Activated CD8-positive, alpha-beta memory T cell treated with anti-CD3 and anti-CD28 coated beads, Interleukin-2, amount 50 U/mL, for 1 hour (primary cell): ENCODE measurements around the gene CCNK.

Experiments used
- DNase-seq: peaks from one replicate; pipeline ENCODE4 v3.0.0-alpha.2; 2020; ENCODE audit errors: extremely low read depth

Gene CCNK

DNA sequence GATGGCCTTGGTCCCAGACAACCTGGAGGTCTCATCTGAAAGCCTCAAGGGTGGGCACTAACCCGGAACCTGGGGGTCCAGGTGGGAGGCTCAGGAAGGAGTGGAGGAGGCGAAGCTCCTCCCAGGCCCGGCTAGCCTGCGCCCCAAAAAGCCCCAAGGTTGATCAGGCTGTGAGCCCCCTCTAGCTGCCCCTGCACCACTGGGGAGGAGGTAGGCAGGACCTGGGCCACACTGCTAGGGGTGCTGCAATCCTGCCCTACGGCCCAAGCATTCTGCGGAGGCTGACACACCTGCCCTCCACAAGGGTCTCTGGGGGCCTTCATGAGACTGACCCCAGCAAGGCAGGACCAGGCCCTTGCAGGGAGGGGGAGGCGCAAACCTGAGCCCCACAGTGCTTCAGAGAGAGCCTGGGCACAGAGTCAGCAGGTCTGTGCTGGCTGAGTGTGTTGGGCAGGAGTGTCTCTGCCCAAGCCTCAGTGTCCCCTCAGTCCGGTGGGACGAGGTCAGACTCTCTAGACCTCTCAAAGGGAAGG, 70.9 kb downstream of the CCNK start:
- DNase-seq = no peak

DNA sequence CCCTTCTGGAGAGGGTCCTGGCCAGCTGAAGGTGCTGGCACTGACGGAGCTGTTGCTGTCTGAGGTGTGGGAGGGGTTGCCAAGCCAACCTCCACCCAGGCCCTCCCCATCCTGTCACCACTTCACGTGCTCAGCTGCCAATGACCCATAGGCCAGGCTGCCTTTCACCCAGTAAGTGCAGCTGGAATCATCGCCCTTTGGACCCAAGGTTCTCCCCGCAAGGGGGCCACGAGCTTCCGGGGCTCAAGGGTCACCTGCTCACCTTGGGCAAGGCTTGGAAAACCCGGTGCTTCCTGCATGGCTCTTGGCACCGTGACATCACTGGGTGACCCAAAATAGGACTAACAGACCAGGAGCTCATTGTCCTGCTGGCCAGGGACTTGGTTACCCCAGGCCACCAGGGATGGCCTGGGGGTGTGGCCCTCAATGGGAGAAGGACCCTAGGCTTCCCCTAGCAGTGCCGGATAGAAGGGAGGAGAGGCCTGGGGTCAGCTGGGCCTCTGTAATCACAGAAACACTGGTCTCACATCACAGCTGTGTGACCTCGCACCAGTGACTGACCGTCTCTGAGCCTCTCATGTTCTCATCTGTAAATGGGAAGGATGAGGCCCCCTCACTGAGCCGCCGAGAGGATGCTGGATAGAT, 71.5 kb downstream of the CCNK start:
- DNase-seq = no peak

DNA sequence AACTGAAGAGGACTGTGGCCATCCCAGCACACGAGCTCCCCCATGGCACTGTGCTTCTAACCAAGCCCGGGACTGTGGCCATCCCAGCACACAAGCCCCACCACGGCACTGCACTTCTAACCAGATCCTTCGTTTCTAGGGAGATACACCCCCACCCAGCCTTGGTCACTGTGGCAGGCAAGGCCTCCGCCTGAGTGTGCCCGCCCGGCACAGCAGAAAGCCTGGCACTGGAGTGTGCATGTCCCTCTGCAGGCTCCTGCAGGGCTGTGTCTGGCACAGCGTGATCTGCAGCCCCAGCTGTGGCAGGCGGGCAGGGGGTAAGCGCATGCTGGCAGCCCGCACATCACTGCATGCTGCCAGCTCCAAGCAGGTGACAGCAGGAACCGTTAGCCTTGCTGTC, 73.0 kb downstream of the CCNK start:
- DNase-seq = no peak

DNA sequence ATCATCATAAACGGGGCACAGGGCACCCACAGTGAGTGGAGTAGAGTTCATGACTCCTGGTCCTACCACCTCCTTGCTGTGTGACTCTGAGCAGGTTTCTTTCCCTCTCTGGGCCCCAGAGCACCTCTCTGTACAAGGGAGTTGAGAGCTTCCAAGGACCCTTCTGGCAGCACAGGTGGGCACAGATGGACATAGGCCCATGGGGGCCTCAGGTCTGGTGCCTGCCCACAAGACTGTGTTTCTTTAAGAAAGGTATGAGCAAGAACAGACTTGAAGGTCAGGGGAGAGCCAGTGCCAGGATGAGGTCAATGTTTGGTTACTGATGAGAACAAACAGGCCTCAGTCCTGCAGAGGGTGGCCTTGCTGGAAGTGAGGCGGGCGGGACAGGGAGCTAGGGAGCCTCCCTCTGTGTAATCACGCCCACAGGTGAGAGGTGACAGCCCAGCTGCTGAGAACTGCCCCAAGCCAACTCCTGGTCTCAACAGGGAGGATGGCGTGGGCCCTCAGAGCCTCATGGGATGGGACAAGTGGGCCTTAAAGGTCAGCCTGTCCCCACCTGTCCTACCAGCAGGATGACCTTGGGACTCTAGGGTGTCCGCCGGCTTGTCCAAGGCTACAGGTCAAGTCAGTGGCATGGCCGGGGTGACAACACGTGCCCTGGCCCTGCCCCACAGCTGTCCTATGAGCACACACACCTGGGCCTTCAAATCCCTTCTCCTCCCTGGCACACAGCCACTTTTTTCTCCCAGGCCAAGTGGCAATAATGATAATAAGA, 73.7 kb downstream of the CCNK start:
- no peak for DNase-seq

DNA sequence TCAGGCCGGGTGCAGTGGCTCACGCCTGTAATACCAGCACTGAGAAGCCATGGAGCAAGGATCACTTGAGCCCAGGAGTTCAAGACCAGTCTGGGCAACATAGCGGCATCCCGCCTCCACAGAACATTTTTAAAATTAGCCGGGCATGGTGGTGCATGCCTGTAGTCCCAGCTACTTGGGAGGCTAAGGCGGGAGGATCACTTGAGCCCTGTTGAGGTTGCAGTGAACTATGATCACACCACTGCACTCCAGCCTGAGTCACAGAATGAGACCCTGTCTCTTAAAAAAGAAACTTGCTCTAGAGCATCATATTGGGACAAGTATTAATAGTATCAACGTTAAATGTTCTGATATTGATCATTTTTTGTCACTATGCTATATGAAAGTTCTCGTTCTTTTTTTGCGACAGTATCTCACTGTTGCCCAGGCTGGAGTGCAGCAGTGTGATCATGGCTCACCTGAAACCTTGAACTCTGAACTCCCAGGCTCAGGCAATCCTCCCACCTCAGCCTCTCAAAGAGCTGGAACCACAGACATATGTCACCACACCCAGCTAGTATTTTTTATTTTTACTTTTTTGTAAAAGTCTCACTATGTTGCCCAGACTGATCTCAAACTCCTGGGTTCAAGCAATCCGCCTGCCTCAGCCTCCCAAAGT, 75.1 kb downstream of the CCNK start:
- DNase-seq = no peak

DNA sequence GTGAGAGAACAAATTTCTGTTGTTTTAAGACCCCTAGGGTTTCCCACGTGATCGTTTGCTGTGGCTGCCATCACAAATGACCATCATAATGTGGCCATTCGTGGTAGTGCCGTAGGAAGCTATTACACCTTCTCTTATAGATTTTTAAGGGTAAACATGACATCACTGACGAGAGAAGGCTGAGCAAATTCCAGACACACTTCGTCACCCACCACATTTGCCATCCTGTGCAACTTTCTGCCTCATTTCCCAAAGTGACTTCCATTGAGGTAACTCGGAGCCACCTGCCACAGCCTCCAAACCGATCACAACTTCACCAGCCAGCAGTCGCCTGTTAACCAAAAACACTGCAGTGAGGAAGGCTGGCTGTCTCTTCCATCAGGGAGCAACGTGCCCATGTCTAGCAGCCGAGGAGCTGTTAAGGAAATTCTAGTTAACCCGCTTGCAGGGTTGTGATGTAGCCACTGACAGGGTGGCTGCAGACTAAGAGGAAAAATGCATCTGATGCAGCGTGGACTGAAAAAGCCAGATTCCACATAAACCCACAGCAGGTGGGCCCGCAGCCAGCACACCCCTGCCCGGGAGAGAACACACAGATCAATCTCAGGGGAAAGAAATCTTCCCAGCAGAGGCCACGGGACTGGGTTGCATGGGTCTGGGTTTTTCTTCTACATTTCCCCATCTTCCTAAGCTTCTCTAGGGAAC, 78.2 kb downstream of the CCNK start:
- no peak for DNase-seq

DNA sequence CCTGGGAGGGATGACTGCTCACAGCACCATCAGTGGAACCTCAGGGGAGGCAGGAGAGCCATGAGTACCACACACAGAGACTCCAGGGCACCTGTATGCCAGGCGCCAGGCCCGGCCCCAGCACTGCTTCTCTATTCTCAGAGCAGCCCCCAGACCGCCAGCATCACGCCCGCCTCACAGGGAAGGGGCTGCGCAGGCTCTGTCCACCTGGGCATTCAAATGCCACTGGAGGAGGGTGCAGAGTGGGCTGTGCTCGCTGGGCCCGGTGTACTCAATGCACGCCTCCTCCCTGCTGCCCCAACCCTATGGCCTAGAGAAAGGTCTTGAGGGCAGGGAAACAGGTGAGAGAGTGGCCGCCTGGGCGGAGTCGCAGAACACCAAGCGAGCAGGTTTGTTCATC, 79.2 kb downstream of the CCNK start:
- no peak for DNase-seq

DNA sequence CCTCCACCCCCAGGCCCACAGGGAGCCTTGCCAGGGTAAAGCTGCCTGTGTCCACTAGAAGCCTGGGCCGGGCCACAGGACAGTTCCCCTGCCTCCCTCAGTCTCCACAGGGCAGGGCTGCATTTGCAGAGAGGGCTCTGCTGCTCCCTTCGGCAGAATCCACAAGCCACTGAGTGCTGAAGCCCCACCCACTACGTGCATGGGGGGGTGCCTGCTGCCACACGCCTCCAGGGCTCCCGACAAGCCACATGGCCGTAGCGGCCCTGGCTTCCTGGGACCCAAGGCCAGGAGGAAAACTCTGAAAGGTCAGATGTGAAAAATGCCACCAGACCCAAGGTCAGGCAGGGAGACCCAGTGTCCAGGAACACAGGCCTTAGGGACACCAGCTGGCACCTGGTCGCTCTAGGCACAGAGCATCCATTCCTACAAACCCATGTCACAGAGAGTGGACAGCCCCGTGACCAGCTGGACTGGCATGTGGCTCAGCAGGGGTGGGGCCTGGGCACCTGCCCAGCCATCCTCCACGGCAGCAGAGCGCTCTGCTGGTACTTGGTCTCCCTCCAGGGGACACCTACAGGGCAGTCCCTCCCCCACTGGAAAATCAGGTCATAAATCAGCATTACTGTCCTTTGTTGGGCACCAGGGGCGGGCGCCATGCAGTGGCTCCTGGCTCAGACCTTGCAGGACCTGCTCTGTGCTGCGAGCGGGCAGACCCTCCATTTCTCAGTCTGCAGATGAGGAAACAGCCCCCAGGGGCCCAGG, 79.9 kb downstream of the CCNK start:
- DNase-seq = no peak

DNA sequence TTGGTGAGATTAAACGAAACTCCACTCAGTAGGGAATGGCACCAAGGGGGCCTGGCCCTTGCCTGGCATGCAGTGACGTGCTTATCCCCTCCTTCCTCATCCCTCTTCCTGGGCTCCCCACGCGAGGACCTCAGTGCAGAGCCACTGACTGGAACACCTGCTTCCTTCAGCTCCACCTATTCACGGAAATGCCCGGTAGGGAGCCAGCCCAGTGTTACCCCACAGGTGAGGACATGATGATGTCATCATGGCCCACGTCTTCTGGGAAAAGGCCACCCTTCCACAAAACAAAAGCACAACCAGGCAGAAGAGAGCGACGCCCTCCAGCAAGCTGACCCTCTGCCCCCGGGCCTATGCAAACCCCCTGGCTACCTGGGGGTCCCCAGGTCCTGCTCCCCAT, 80.7 kb downstream of the CCNK start:
- no peak for DNase-seq
